Parathyroid adenoma (tissue), 2 donors: ENCODE data around the gene CHTOP.

Experiments used
- H2AFZ ChIP-seq: fragments of 300-600 bp; sonication (generic); one replicate; pipeline ENCODE4 v1.7.0; 2017; ENCODE audit warnings: antibody characterized with exemption, mild to moderate bottlenecking
- H3K27ac ChIP-seq: fragments of 300-600 bp; sonication (generic); one replicate; pipeline ENCODE4 v1.7.0; 2017
- H3K27me3 ChIP-seq: fragments of 300-600 bp; sonication (generic); one replicate; pipeline ENCODE4 v1.7.0; 2017; ENCODE audit warnings: low read length; ENCODE audit not compliant: control insufficient read depth, insufficient read depth
- H3K36me3 ChIP-seq: fragments of 300-600 bp; sonication (generic); one replicate; pipeline ENCODE4 v1.7.0; 2017; ENCODE audit warnings: low read length; ENCODE audit not compliant: control insufficient read depth, insufficient read depth
- H3K4me1 ChIP-seq: fragments of 300-600 bp; sonication (generic); one replicate; pipeline ENCODE4 v1.7.0; 2017; ENCODE audit warnings: control low read depth
- H3K4me2 ChIP-seq: fragments of 300-600 bp; sonication (generic); one replicate; pipeline ENCODE4 v1.7.0; 2017; ENCODE audit warnings: low read length
- H3K4me3 ChIP-seq: fragments of 300-600 bp; sonication (generic); one replicate; pipeline ENCODE4 v1.7.0; 2017; ENCODE audit warnings: low read depth, low read length
- H3K79me2 ChIP-seq: fragments of 300-600 bp; sonication (generic); one replicate; pipeline ENCODE4 v1.7.0; 2017; ENCODE audit warnings: control low read depth
- H3K9ac ChIP-seq: fragments of 300-600 bp; sonication (generic); one replicate; pipeline ENCODE4 v1.7.0; 2017; ENCODE audit warnings: mild to moderate bottlenecking
- H3K9me3 ChIP-seq: fragments of 300-600 bp; sonication (generic); one replicate; pipeline ENCODE4 v1.7.0; 2017; ENCODE audit warnings: low read length; ENCODE audit not compliant: control insufficient read depth
- TF ChIP-seq, protein P1 (sequence below): fragments of 300-600 bp; sonication (generic); IDR thresholded peaks from one replicate; pipeline ENCODE4 v1.7.0; 2017; ENCODE audit warnings: antibody characterized with exemption, mild to moderate bottlenecking
- donor health status: primary hyperparathyroidism.

CHTOP gene

DNA sequence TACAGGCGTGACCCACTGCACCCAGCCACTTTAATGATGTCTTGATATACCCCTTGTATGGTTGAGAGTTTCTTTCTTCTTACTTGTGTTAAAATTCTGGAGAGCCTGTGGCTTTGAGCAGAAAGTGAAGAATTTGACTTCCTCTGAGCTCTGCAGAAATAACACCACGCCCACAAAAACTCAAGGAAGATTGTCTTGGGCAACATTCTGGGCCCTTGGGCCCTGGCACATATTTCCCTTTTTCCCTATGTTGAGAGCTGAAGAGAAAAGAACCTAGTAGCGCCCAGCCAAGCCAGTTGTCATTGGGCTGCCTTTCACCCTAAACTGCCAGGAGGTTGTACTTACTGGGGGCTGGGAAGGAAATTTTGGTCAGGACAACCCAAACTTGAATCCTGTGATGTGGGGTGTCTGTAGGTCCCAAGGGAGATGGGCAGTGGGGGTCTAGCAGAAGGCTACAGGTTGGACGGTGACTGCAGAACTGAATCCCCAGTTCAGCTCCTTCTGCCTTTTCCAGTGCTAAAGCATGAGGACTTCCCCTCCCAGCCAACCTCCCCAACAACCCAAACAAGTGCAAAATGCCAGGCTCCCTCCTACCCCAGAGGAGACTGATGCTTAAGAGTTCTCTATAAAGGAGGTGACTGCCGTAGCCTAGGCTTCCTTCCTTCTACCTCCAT is 12.9 kb downstream of the CHTOP start:
- TF ChIP-seq, protein P1, sequence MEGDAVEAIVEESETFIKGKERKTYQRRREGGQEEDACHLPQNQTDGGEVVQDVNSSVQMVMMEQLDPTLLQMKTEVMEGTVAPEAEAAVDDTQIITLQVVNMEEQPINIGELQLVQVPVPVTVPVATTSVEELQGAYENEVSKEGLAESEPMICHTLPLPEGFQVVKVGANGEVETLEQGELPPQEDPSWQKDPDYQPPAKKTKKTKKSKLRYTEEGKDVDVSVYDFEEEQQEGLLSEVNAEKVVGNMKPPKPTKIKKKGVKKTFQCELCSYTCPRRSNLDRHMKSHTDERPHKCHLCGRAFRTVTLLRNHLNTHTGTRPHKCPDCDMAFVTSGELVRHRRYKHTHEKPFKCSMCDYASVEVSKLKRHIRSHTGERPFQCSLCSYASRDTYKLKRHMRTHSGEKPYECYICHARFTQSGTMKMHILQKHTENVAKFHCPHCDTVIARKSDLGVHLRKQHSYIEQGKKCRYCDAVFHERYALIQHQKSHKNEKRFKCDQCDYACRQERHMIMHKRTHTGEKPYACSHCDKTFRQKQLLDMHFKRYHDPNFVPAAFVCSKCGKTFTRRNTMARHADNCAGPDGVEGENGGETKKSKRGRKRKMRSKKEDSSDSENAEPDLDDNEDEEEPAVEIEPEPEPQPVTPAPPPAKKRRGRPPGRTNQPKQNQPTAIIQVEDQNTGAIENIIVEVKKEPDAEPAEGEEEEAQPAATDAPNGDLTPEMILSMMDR: no peak
- H3K27me3 ChIP-seq: no peaks in the 10 kb centered on the region
- no peak overlapping the region for H3K9ac ChIP-seq
- no peak overlapping the region for H3K4me3 ChIP-seq
- peaks cover 5% of the 10 kb centered on the region for H3K4me1 ChIP-seq
- H3K9me3 ChIP-seq: no peaks in the 10 kb centered on the region
- no peaks in the 10 kb centered on the region for H3K36me3 ChIP-seq
- no peak overlapping the region for H3K4me2 ChIP-seq
- H3K27ac ChIP-seq: peak overlapping the region; percentile 56
- no peak overlapping the region for H2AFZ ChIP-seq
- no peaks in the 10 kb centered on the region for H3K79me2 ChIP-seq

DNA sequence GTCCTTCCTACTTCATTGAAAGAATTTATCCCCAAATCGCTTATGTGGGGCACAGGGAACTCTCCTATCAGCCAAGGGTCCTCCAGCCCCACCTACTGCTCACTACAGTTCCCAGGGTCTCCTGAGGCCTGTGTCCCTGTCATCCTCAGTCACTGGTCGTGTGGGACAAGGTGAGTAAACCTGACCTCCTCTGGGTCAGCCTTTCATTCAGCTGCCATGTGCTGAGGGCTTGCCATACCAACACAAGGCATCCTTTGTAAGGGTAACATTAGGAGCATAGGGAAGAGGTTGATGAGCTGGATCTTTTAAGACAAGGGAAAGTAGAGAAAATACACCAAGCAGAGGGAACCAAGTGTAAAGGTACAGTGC is 13.5 kb downstream of the CHTOP start:
- H3K27me3 ChIP-seq: no peaks in the 10 kb centered on the region
- no peak overlapping the region for H3K4me3 ChIP-seq
- no peak overlapping the region for H3K4me2 ChIP-seq
- no peaks in the 10 kb centered on the region for H3K79me2 ChIP-seq
- TF ChIP-seq, protein P1: no peak
- H3K36me3 ChIP-seq: no peaks in the 10 kb centered on the region
- no peak overlapping the region for H2AFZ ChIP-seq
- H3K9ac ChIP-seq: no peak overlapping the region
- peaks cover 5% of the 10 kb centered on the region for H3K4me1 ChIP-seq
- H3K27ac ChIP-seq: peak overlapping the region; percentile 56
- no peaks in the 10 kb centered on the region for H3K9me3 ChIP-seq

DNA sequence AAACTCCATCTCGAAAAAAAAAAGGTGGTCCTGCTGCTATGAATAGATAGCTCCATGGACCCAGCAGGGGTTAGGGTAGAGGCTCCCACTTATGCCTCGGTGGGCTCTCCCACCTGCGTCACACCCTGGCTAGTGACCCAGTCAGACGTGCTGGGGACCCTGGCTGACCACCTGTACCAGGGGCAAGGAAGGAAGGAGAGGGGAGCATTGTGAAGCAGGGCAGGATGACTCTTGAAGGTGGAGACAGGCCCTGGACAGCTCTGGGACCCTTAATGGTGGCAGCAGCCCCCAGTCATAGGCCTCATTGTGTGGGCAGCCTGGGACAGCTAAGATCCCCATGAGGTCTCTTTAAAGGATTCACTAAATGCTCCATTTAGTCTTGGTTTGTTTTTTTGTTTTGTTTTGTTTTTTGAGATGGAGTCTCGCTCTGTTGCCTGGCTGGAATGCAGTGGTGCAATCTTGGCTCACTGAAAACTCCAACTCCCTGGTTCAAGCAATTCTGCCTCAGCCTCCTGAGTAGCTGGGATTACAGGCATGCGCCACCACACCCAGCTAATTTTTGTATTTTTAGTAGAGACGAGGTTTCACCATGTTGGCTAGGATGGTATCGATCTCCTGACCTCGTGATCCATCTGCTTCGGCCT is 14.3 kb downstream of the CHTOP start:
- no peaks in the 10 kb centered on the region for H3K79me2 ChIP-seq
- no peak overlapping the region for H2AFZ ChIP-seq
- H3K4me1 ChIP-seq: peaks cover 5% of the 10 kb centered on the region
- H3K36me3 ChIP-seq: no peaks in the 10 kb centered on the region
- H3K9me3 ChIP-seq: no peaks in the 10 kb centered on the region
- H3K4me3 ChIP-seq: no peak overlapping the region
- no peak overlapping the region for H3K9ac ChIP-seq
- H3K4me2 ChIP-seq: no peak overlapping the region
- no peaks in the 10 kb centered on the region for H3K27me3 ChIP-seq
- peak overlapping the region; percentile 56 for H3K27ac ChIP-seq
- TF ChIP-seq, protein P1: no peak

DNA sequence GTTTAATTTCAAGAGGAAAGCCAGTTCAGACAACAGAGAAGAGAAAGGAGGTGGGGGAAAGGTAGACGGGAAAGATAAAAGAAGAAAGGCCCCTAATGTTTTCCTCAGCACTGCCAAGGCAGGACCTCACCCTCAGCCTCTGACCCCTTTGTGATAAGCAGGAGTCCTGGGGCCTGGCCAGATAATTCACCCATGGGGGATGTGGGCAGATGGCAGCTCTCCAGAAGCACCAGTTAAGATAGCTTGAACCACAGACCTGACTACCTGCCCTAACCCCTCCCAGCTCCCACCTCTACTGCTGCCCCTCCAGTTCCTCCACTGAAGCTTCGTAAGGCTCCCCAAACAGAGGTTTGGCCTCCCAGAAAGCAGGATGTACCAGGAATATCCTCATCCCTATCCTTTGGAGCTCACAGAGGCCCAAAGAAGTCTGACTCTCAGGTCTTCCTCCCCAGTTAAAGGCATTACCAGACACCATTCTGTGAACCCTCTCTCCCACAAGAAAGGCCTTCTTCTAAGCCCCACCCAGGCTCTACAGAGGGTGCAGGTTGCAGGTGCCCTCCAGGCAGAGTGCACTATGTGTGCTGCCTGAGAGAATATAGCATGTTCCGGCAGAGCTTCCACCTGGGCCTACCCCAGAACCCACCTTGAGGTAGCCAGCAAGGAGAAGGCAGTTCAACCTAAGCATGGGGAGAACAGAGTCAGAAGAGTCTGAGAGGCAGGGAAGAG is 15.4 kb downstream of the CHTOP start:
- no peak overlapping the region for H3K4me2 ChIP-seq
- H3K4me1 ChIP-seq: peaks cover 5% of the 10 kb centered on the region
- TF ChIP-seq, protein P1: no peak
- no peaks in the 10 kb centered on the region for H3K27me3 ChIP-seq
- no peaks in the 10 kb centered on the region for H3K9me3 ChIP-seq
- H3K27ac ChIP-seq: peak overlapping the region; percentile 21
- H2AFZ ChIP-seq: peak overlapping the region; percentile 46
- H3K79me2 ChIP-seq: no peaks in the 10 kb centered on the region
- H3K4me3 ChIP-seq: no peak overlapping the region
- no peaks in the 10 kb centered on the region for H3K36me3 ChIP-seq
- H3K9ac ChIP-seq: no peak overlapping the region
